ENCODE data around the gene FANCC.

- no peak for TF ChIP-seq HDAC2 (IDR thresholded peaks at IDR 0.05; ENCODE audit: borderline replicate concordance in 1 of 2, low read depth in 2 of 2, low read length in 2 of 2)
- no peak for TF ChIP-seq RBBP5 (IDR thresholded peaks at IDR 0.05; ENCODE audit: borderline replicate concordance, low read depth, low read length)
- TF ChIP-seq POLR2AphosphoS5 (IDR thresholded peaks at IDR 0.05; ENCODE audit: low read depth, low read length), result no peak
- TF ChIP-seq CTCF (IDR thresholded peaks at IDR 0.05; ENCODE audit: control extremely low read depth in 1 of 3, insufficient read depth in 1 of 3, low read depth in 1 of 3, low read length in 3 of 3), result no peak
- TF ChIP-seq EZH2 (IDR thresholded peaks at IDR 0.05; ENCODE audit: low read depth, low read length, severe bottlenecking), result no peak
- TF ChIP-seq POLR2A (IDR thresholded peaks at IDR 0.05; ENCODE audit: control extremely low read depth in 1 of 2, low read depth in 2 of 2, low read length in 2 of 2), result no peak
- TF ChIP-seq JUND (IDR thresholded peaks at IDR 0.05; ENCODE audit: low read length), result no peak
- no peak for TF ChIP-seq RFX5 (IDR thresholded peaks at IDR 0.05; ENCODE audit: borderline replicate concordance, low read depth, low read length)
- TF ChIP-seq PHF8 (conservative IDR thresholded peaks at IDR 0.05; ENCODE audit: low read depth, low read length), result no peak
- no peak for TF ChIP-seq GABPA (IDR thresholded peaks at IDR 0.05; ENCODE audit: borderline replicate concordance, insufficient read depth, low read length)
- no peak for TF ChIP-seq RNF2 (IDR thresholded peaks at IDR 0.05; ENCODE audit: borderline replicate concordance, low read depth, low read length, missing control alignments, poor library complexity, severe bottlenecking)
- TF ChIP-seq SIN3A (conservative IDR thresholded peaks at IDR 0.05 in 1 of 2, IDR thresholded peaks at IDR 0.05 in 1 of 2; ENCODE audit: low read depth in 1 of 2, low read length in 2 of 2), result no peak
- TF ChIP-seq TCF12 (IDR thresholded peaks at IDR 0.05; ENCODE audit: low read depth, low read length), result no peak
Observed at GRCh38 chr9:95315108-95315746, 2.3 kb downstream of the FANCC start.
